HepG2 (cell line): Measurements from ENCODE around the gene ZFAND2A. TPM values are rescaled to one million over a fixed set of nuclear protein-coding genes. Genes with fewer than 3 reads are reported as not detected.

Source experiments
- AGO1 ChIP-seq: fragments of 200-400 bp; formaldehyde crosslinking; IDR thresholded peaks from 2 replicates; pipeline ENCODE4 v1.6.1; 2017; ENCODE audit warnings: mild to moderate bottlenecking, low read depth, low read length, moderate library complexity; ENCODE audit not compliant: poor library complexity, severe bottlenecking
- ATF6 ChIP-seq: sonication (generic); formaldehyde crosslinking; conservative IDR thresholded peaks from 2 replicates; pipeline ENCODE4 v1.4.0; 2020; ENCODE audit warnings: missing genetic modification reagents
- CBFB ChIP-seq: sonication (generic); formaldehyde crosslinking; IDR thresholded peaks from 2 replicates; pipeline ENCODE4 v1.4.0; 2020; ENCODE audit warnings: missing genetic modification reagents
- FOXA1 ChIP-seq, 2 experiments: fragments of 450-650 bp in 1 of 2; sonication (generic) in 1 of 2; formaldehyde crosslinking in 1 of 2; IDR thresholded peaks; 2 replicates each; pipeline versions ENCODE4 v1.4.0 to v1.6.1; 2016 to 2020; ENCODE audit warnings: missing genetic modification reagents in 1 of 2
- GATAD1 ChIP-seq: IDR thresholded peaks from 2 replicates; pipeline ENCODE4 v1.6.1; 2016; ENCODE audit warnings: missing genetic modification reagents, missing compliant biosample characterization
- GFI1 ChIP-seq: sonication (generic); formaldehyde crosslinking; IDR thresholded peaks from 2 replicates; pipeline ENCODE4 v1.5.0; 2020; ENCODE audit warnings: missing genetic modification reagents, mild to moderate bottlenecking, borderline replicate concordance
- IKZF1 ChIP-seq: fragments of 450-650 bp; IDR thresholded peaks from 2 replicates; pipeline ENCODE4 v1.7.1; 2016
- IRX3 ChIP-seq: sonication (generic); formaldehyde crosslinking; IDR thresholded peaks from 2 replicates; pipeline ENCODE4 v1.8.1; 2023; ENCODE audit warnings: mild to moderate bottlenecking, low read depth, missing genetic modification reagents, borderline replicate concordance
- KLF11 ChIP-seq: IDR thresholded peaks from 2 replicates; pipeline ENCODE4 v1.6.1; 2016; ENCODE audit warnings: missing compliant biosample characterization
- PATZ1 ChIP-seq: sonication (generic); formaldehyde crosslinking; IDR thresholded peaks from 2 replicates; pipeline ENCODE4 v1.4.0; 2020; ENCODE audit warnings: missing genetic modification reagents
- PAXIP1 ChIP-seq: sonication (generic); formaldehyde crosslinking; conservative IDR thresholded peaks from 2 replicates; pipeline ENCODE4 v1.4.0; 2020; ENCODE audit warnings: mild to moderate bottlenecking, missing genetic modification reagents, moderate library complexity
- POGZ ChIP-seq: sonication (generic); formaldehyde crosslinking; IDR thresholded peaks from 2 replicates; pipeline ENCODE4 v1.4.0; 2020; ENCODE audit warnings: mild to moderate bottlenecking, missing genetic modification reagents
- SIX4 ChIP-seq: sonication (generic); formaldehyde crosslinking; IDR thresholded peaks from 2 replicates; pipeline ENCODE4 v1.4.0; 2020; ENCODE audit warnings: missing genetic modification reagents
- TBX3 ChIP-seq: fragments of 450-650 bp; IDR thresholded peaks from 2 replicates; pipeline ENCODE4 v1.6.1; 2017; ENCODE audit warnings: antibody characterized with exemption, mild to moderate bottlenecking, inconsistent platforms, borderline replicate concordance
- ZBTB38 ChIP-seq: sonication (generic); formaldehyde crosslinking; IDR thresholded peaks from 2 replicates; pipeline ENCODE4 v1.5.1; 2020; ENCODE audit warnings: mild to moderate bottlenecking, missing genetic modification reagents
- ZFYVE20 ChIP-seq: sonication (generic); formaldehyde crosslinking; IDR thresholded peaks from 2 replicates; pipeline ENCODE4 v1.8.0; 2023; ENCODE audit warnings: low read depth, mild to moderate bottlenecking, moderate library complexity, missing genetic modification reagents, borderline replicate concordance
- ZNF180 ChIP-seq: sonication (generic); formaldehyde crosslinking; IDR thresholded peaks from 2 replicates; pipeline ENCODE4 v1.4.0; 2020; ENCODE audit warnings: low read depth, missing genetic modification reagents, borderline replicate concordance
- ZNF597 ChIP-seq: sonication (generic); formaldehyde crosslinking; IDR thresholded peaks from 2 replicates; pipeline ENCODE4 v1.5.0; 2020; ENCODE audit warnings: missing genetic modification reagents
- ZNF672 ChIP-seq: sonication (generic); formaldehyde crosslinking; IDR thresholded peaks from 2 replicates; pipeline ENCODE4 v1.8.1; 2022; ENCODE audit warnings: missing genetic modification reagents
- ZNF7 ChIP-seq: IDR thresholded peaks from 2 replicates; pipeline ENCODE4 v1.6.1; 2016; ENCODE audit warnings: missing biosample characterization, missing genetic modification reagents
- ZNF891 ChIP-seq: sonication (generic); formaldehyde crosslinking; IDR thresholded peaks from 2 replicates; pipeline ENCODE4 v1.5.0; 2020; ENCODE audit warnings: mild to moderate bottlenecking, missing genetic modification reagents
- polyA plus RNA-seq, 8 experiments: library from polyadenylated mRNA; depleted of rRNA in 3 of 8; stranded (reverse) in 7 of 8; unstranded in 1 of 8; fragments of >200 nt; fragmentation: Illumina TruSeq in 4 of 8; extraction: Trizol in 4 of 8; gene quantifications; 2 replicates each; pipeline versions ENCODE4 v1.2.1 to v1.2.3, GENCODE V29; 2011 to 2016; ENCODE audit warnings: low read depth in 4 of 8, missing spikeins in 1 of 8, mixed read lengths in 1 of 8; ENCODE audit not compliant: insufficient read depth in 1 of 8
- total RNA-seq, 5 experiments: library from RNA; depleted of rRNA; stranded (reverse); fragments of >200 nt; fragmentation: Illumina TruSeq; extraction: Trizol; gene quantifications; 2 replicates each; pipeline ENCODE4 v1.2.3, GENCODE V29; 2016; ENCODE audit warnings: low read depth in 1 of 5

The ZFAND2A gene
- total and polyA plus RNA-seq, 2 of the 13 experiments (the other 11 are each of a cell fraction or from before 2014, with no cell fraction given): 140 to 153 TPM

GRCh38 chr7:1156782-1157535, 3.0 kb downstream of the ZFAND2A start (continued):
- TF ChIP-seq ZBTB38 (CRISPR knock-in tag) (peak; percentile 93), FOXA1 (IDR thresholded peaks at IDR 0.05) (peak; percentile 100), FOXA1 (CRISPR knock-in tag; IDR thresholded peaks at IDR 0.05) (peak; percentile 100), GATAD1 (CRISPR knock-in tag) (peak; percentile 81), TBX3 (peak; percentile 95), PAXIP1 (peak; percentile 100), CBFB (no peak; the same call in 1 of the 2 replicates), IKZF1 (no peak), PATZ1 (CRISPR knock-in tag) (peak; percentile 79), SIX4 (peak; percentile 79), ZNF672 (CRISPR knock-in tag) (no peak), ZNF180 (no peak), KLF11 (CRISPR knock-in tag) (0 out of 2 replicates have a peak, but pooled peaks have one; percentile 88), ZNF7 (no peak), AGO1 (peak; percentile 91), ZNF891 (CRISPR knock-in tag) (peak; percentile 56; the same call in 1 of the 2 replicates), IRX3 (CRISPR knock-in tag) (0 out of 2 replicates have a peak, but pooled peaks have one; percentile 31), GFI1 (peak; percentile 78), ZFYVE20 (CRISPR knock-in tag) (no peak), ZNF597 (CRISPR knock-in tag) (no peak), POGZ (CRISPR knock-in tag) (peak; percentile 75; the same call in 1 of the 2 replicates), ATF6 (0 out of 2 replicates have a peak, but pooled peaks have one; percentile 10)
